Activated CD4-positive, alpha-beta T cell treated with anti-CD3 and anti-CD28 coated beads for 4 hours (primary cell): ENCODE data around the gene LIN37.

Source experiments
- DNase-seq, 2 donors: peaks; one replicate each; pipeline ENCODE4 v3.0.0-alpha.2; 2020

LIN37 gene

DNA sequence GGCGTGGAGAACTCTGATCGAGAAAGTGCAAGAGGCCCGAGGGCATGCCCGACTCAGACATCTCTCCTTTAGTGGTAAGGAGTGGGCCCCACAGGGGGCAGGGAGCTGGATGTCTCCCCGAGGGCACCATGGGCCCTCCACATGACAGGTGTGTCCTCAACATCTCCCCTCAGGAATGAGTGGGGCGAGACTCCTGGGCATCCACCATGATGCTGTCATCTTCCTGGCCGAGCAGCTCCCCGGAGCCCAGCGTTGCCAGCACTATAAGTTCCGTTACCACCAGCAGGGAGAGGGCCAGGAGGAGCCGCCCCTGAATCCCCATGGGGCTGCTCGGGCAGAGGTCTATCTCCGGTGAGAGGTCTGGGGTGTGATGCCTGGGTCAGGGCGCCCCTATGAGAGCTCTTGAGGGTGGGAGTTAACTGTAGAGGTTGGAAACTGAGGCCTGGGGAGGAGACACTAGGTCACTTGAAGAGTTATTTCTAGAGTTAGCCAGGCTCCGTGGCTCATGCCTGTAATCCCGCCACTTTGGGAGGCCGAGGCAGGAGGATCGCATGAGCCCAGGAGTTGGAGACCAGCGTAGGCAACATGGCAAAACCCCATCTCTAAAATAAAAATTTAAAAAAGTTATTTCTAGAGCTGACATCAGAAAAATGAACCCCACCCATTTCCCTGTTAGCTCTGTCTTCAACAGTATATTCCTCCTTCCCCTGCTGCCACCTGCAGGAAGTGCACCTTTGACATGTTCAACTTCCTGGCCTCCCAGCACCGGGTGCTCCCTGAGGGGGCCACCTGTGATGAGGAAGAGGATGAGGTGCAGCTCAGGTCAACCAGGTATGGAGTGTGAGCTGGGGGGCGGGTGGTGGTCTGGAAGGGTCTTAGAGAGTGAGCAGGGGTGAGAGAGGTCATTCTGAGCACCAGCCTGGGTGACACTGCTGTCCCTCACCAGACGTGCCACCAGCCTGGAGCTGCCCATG lies 11.2 kb upstream of the LIN37 start:
- no peak for DNase-seq

DNA sequence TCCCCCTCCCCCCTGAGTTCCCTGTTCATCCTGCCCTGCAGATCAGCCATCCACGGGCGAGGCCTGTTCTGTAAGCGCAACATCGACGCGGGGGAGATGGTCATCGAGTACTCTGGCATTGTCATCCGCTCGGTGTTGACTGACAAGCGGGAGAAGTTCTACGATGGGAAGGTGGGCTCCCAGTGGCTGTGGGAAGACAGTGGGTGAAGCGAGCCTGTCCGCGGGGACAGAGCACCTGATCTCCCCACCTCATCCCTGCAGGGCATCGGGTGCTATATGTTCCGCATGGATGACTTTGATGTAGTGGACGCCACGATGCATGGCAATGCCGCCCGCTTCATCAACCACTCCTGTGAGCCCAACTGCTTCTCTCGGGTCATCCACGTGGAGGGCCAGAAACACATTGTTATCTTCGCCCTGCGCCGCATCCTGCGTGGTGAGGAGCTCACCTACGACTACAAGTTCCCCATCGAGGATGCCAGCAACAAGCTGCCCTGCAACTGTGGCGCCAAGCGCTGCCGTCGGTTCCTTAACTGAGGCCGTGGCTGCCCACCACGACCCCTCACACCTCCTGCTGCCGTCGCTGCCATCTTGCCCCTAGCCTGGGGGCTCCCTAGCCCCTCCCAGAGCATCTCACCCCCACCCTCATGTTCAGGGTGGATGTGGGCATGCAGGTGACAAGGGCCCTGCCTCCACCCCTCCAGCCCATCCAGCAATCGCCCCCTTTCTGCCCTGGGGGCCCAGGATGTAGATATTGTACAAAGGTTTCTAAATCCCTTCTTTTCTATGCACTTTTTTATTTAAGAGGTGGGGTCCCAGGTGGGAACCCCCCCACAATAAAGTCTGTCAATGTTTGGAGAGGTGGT lies 10.1 kb upstream of the LIN37 start:
- no peak for DNase-seq

DNA sequence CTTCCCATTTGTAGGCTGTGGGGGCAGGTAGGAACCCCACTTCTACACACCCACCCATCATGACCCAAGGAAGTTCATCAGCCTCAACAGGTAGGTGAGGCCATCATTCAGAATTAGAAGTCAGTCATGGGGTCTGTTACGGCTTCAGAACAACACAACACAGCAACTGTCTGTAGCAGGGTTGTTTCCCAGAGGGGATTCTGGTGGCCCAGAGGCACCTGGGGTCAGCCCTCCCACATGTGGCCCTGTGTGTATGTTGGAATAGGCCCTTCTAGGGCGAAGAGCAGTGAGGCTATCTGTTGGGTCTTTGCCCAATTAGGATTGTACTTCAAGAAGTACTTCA lies 9.5 kb upstream of the LIN37 start:
- no peak for DNase-seq

DNA sequence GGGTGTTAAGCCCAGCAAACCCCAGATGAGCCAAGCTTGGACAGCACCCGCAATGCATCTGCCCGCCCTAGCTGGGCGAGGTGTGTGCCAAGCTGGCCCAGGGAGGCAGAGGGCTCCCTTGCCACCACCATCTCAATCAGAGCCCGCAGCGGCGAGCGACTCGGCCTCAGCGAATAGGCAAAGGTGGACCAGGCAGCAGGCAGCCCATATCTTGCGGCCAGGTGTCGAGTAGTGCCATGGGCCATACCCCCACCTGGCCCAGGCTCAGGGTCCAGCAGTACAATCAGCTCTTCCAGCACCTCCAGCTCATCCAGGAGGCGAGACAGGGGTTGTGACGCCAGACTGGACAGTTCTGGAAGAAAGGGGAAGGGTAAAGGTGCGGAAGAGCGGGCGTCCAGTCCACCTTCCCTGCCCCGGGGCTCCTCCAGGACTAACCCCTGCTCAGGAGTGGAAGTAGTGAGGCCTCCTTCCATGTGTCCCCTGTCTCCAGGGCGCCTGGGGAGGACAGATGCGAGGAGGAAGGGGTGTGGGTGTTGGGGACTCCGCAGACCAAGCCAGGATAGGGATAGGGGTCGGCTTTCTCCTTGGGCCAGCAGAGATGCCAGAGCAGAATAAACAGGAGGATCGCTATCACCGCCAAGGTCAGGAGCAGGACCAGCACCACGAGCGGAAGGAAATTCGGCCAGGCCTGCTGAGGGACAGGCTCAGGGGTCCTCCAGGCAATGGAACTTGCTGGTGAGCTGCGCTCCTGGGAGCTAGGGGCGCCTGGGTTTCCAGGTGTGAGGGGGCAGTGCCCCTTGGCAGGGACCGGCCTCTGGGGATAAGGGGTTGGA lies 8.9 kb upstream of the LIN37 start:
- DNase-seq: no peak

DNA sequence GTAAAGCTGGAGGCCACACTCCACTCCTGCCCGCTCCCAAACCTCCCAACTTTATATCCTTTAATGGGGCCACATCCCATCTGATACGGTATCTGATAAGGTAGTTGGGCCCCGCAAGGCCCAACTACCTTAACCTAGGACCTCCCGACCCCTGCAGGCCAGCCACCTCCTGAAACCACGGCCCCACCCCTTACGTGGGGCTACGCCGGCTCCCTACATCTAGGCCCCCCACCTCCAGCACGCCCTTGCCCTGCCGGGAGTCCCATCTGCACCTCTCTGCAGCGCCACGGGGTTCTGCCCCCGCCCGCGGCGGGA lies 8.3 kb upstream of the LIN37 start:
- no peak for DNase-seq

DNA sequence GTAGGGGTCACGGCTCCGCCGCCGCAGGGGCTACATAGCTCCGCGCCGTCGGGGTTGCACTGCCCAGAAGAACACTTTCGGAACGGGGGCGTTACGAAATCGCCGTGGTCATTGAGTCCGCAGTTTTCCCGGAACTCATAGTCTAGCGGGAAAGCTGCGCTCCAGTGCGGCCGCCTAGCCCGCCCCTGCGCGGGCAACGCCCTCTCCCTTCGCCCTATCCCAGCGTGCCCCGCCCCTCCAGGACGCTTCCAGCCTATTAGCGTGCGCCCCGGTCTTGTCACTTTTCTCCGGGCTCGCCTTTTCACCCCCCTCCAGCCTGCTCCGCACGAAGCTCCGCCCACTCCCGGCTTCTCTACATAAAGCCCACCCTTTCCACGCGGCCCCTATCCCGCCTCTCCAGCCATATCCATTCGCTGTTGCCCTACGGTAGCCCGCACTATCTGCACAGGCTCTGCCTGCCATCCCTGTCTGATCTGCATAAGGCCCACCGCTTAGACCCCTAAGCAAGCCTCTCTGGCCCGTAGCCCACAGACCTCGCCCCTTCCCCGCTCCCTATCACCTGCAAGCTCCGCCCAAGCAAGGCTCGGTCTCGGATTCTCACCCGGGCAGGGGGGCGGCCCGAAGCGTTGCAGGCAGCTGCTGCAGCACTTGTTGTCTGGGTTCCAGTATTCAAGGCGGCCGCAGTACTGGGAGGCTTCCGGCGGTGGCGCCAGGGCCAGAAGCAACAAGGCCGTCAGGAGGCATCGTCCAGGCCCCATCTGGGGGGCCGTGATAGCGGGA lies 7.8 kb upstream of the LIN37 start:
- DNase-seq: peak; percentile 93 to 94

DNA sequence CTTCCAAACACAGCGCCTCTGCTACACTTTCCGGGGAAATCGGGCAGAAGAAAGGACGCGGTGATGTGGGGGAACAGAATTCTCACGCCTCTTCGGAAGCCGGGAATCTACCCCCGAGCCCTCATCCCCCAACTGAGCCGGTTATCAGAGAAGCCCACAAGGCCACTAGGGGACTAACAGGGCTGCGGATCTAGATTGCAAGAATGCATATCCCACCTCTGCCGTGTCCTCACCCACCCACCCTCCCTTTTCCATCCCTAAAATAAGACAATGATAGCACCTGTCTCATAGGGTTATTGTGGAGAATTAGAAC lies 7.2 kb upstream of the LIN37 start:
- DNase-seq: no peak

DNA sequence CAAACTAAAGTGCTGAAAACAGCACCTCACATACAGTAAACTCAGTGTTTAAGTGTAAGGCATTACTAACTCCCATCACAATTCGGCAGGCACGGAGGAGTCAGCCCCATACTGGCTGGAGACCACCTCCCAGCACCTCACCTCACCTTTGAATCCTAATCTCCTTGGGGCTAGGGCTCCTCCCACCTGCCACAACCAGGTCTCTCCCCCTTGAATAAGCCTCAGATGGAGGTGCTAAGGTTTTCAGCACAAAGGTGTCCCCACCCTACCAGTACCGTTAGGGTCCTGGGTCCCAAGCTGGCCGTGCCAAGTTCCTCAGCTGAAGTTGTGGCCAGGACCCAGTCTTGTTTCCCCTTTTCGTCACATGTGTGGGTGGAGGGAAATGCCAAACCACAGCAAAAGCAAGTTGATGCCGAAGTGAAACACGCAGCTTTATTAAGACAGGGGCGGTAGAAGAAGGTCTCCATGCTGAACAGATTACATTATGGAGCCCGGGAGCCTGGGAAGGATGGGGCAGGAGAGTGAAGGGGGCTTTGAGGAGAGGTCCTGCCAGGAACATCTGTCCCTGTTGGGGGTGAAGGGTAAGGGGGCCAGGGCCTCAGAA lies 6.2 kb upstream of the LIN37 start, which contains the start of gene IGFLR1:
Gene IGFLR1 (minus strand): TSS at position 332 of the 604 bp plus-strand sequence. CDS start 1,272 bp downstream, outside the sequence.
- DNase-seq: peak; percentile 67 to 76

DNA sequence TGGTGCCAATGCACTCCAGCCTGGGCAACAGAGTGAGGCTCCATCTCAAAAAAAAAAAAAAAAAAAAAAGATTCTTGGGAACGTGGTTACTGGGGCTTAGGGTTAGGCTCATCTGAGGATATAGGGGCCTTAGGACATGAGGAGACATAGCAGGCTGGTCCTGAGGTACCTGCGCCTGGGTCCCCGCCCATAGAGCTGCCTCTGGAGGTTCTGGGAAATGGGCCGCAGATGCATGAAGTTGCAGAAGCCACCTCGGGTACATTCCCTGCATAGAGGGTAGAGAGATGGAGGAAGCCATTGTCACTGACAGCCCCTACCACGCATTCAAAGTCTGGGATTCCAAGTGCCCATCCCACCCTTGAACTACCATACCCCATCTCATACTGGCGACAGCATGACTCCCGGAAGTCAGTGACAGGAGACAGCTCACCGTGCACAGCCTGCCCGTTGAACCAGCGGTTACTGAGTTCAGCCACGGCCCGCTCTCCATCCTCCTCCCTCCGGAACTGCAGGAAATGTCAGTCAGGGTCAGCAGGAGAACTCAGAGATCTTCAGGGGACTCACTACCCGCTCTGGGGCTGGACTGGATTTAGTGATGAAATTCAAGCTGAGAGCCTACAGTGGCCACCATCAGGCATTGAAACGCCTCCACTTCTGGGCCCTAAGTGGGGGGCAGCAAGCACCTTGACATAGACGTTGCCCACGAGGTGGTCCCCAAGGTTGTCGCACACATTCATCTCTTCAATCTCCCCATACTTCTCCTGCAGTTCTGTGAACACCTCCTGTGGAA lies 4.5 kb upstream of the LIN37 start:
- DNase-seq: no peak

DNA sequence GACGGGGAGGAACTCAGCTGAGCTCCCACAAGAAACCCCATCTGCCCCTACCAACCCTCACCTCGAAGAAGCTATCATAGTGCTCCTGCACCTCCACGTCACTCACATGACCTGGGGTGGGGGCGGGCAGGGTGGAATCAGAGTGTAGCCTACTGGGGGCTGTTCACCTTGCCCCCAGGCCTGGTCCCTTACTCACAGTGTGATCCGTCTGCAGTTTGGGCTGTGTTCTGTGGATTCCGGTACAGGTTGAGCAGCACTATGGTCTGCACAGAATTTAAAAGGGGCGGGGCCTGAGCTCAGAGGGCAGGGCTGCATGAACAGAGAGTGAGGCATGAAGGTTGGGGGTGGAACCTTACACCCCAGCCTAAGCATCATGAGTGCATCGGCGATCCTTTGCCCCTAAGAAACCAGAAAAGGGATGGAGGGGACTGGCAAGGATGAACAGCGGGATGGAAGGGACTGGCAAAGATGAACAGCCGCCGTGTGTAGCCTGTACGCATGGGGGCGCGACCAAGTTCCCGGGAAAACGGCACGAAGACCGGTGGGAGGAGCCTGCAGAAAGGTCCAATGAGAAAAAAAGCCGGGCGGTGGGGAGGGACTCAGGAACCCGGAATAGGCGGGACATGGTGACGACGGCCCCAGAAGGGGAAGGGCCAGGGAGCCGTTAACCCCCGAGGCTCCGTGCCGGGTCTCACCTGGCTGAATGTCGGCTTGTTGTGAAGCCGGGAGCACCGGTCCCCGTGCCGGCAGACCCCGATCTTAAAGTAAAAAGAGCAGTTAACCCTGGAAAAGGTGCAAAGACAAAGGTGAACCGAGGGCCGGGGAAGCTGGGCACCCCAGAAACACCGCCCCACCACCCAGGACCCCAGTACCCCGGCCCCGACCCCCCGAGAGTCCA lies 3.7 kb upstream of the LIN37 start:
- peak; percentile 95 for DNase-seq

DNA sequence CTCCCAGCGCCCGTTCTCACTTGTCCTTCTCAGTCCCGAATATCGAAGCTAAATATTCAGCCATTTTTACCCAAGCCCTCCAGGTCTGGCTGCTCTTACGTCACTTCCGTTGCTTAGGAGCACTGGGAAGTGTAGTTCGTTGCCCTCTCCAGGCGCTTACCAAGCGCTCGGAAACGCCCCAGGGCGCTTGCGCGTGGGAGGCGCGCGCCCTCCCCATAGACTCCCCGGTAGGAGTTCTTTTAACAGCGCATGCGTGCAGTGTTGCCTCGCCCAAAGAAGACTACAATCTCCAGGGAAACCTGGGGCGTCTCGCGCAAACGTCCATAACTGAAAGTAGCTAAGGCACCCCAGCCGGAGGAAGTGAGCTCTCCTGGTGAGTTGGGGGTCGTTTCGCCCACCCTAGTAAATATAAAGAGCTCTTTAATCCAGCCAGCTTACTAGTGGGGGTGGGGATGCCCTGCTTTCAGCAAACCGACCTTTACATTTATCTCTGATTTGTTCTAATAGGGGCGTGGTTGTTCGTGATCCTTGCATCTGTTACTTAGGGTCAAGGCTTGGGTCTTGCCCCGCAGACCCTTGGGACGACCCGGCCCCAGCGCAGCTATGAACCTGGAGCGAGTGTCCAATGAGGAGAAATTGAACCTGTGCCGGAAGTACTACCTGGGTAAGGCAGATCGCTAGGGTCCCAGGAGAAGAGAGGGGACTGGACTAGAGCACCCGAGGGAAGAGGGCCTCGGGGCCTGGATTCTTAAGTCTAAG lies 2.9 kb upstream of the LIN37 start, which contains the start of the genes PSENEN and U2AF1L4:
Gene PSENEN (plus strand): TSS at position 324 of the 759 bp plus-strand sequence. CDS start 280 bp downstream, at position 604.
Gene U2AF1L4 (minus strand): TSS at position 91 of the 759 bp plus-strand sequence. CDS start 27 bp downstream, at position 64.
- peak; percentile 93 to 95 for DNase-seq

DNA sequence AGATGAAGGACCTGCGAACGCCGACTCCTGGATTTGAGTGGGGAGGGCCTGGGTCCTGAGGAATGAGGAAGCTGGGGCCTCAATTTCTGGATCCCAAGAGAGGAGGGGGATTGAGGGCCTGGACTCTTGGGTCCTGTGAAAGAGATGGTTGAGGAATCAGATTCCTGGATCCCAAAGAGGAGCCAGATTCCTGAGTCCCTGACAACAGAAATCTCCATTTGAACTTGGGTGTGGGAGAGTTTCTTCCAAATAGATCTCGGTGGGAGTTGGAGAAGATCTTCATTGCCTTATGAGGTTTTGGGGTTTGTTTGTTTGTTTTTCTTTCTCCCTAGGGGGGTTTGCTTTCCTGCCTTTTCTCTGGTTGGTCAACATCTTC lies 2.3 kb upstream of the LIN37 start:
- DNase-seq: no peak

DNA sequence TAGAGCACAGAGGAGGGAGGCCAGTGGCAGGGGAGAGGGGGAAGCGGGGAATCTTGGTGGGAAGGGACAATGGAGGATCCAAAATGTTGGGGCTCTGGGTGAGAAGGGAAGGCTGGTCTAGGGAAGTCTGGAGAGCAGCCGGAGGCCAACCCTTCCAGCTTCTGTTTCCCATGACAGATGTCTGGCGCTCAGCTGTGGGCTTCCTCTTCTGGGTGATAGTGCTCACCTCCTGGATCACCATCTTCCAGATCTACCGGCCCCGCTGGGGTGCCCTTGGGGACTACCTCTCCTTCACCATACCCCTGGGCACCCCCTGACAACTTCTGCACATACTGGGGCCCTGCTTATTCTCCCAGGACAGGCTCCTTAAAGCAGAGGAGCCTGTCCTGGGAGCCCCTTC lies 1.8 kb upstream of the LIN37 start:
- no peak for DNase-seq

DNA sequence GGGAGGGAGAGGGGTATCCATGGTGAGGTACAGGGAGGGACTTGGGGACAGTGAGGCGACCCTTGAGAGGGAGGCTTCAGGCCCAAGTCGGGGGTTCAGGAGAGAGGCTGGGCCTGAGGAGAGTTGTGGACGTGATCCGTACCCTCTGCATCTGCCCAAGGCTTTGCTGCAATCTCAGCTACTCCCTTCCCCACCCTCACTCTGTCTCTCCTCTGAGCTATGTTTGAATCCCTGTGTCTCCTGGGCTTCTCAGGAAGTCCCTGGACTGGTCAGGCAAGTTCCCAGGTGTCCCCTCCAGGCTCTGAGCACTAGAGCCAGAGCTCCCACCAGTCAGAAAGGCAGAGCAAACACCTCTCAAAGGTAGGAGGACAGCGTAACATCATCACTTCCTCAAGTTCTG lies 1.8 kb downstream of the LIN37 start:
- DNase-seq: no peak

DNA sequence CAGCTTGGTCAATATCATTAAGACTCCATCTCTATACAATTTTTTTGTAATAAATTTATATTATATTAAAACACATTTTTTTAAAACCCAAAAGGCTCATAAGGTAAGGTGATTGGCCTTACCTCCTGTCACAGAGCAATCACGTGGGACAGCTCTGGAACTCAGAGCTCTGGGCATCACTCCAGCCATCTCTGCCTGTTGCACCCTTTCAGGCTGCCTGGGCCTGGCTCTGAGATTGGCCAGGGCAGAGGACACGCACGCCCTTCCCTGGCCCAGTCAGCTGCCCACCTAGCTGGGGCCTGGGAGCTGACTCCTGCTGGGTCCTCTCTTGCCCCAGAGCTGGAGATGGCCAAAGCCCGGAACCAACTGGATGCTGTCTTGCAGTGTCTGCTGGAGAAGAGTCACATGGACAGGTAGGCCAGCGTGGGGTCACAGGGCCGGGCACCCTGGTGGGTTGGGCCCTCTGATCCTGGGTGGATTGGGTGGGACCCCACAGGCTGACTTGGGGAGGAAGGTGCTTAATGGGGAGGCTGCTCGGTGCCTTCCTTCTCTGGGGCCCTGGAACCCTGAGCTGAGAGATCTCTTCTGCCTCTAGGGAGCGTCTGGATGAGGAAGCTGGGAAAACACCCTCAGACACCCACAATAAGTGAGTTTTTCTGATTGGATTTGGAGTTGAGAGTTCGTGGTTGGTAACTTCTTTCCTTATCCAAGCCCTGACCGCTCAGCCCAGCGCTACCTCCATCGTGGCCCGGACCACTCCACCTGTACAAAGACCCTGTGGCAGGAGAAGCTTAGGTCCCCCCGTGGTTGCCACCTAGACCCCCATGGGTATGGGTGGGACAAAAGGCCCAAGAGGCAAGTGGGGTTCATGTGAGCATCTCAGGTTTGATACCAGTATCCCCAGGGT lies 3.7 kb downstream of the LIN37 start:
- DNase-seq: no peak

DNA sequence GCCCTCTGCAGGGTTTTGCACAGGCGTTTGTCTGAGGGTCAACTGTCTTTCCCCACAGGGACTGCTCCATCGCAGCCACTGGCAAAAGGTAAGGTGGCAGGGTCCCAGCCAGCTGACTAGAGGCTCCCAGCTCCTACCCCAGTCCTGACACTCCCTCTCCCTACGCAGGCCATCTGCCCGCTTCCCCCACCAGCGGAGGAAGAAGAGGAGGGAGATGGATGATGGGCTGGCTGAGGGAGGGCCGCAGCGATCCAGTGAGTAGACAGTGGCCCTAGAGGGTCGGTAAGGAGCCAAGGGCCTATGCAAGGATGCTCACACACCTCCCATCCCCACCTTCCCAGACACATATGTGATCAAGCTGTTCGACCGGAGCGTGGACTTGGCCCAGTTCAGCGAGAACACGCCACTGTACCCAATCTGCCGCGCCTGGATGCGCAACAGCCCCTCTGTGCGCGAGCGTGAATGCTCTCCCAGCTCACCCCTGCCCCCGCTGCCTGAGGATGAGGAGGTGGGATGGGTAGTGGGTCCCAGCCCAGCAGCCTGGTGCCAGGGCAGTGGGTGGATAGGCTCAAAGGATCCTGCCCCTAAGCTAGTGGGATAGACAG lies 4.5 kb downstream of the LIN37 start:
- no peak for DNase-seq

DNA sequence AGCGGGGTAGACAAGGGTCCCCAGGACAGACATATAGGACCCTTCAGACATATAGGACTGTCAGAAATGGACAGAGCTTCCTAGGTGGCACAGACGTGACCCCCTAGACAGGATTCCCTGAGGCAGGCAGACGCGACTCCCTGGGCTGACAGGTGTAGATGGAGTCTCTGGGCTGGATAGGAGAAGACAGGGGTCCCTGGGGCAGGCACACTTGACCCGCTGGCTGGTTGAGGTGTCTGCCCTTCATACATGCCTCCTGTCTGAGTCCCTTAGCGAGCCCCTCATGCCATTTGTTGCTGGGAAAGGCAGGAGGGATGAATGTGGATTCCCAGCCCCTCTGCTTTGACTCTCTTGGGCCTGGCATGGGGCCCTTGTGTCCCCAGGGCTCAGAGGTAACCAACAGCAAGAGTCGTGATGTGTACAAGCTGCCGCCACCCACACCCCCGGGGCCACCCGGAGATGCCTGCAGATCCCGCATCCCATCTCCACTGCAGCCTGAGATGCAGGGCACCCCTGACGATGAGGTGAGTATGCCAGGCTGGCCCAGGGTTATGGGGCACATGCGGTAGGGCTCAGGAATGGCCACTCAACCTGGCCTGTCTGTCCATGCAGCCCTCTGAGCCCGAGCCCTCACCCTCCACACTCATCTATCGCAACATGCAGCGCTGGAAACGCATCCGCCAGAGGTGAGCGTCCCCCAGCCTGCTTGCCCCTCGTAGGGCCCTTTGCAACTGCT lies 5.4 kb downstream of the LIN37 start:
- DNase-seq: no peak
